ENCODE results near the gene SMTNL2.
"Not testable (repeated sequence)": the region's sequence is repeated elsewhere in the genome, so short reads cannot be mapped to it uniquely, and the experiment has no call there.

Gene SMTNL2

GRCh38 chr17:4633643-4634042 lies 49.3 kb downstream of the SMTNL2 start:
- Histone ChIP-seq H3K27ac (ENCODE audit: low read length) (no peak overlapping the region), H3K9me3 (ENCODE audit: insufficient read depth, low read depth, low read length) (no peaks in the 10 kb centered on the region), H3K9ac (ENCODE audit: low read depth, low read length) (no peak overlapping the region), H3K4me1 (ENCODE audit: insufficient read depth, low read length) (peaks cover 13% of the 10 kb centered on the region), H3K27me3 (ENCODE audit: insufficient read depth, low read length) (peaks cover 36% of the 10 kb centered on the region), H3K4me3 (ENCODE audit: low read length) (no peak overlapping the region), H3K36me3 (ENCODE audit: insufficient read depth, low read depth, low read length) (no peaks in the 10 kb centered on the region)

GRCh38 chr17:4634976-4635375 lies 50.6 kb downstream of the SMTNL2 start:
- Histone ChIP-seq H3K4me3 (ENCODE audit: low read length) (no peak overlapping the region), H3K9ac (ENCODE audit: low read depth, low read length) (no peak overlapping the region), H3K4me1 (ENCODE audit: insufficient read depth, low read length) (peaks cover 16% of the 10 kb centered on the region), H3K27ac (ENCODE audit: low read length) (no peak overlapping the region), H3K36me3 (ENCODE audit: insufficient read depth, low read depth, low read length) (no peaks in the 10 kb centered on the region), H3K9me3 (ENCODE audit: insufficient read depth, low read depth, low read length) (no peaks in the 10 kb centered on the region), H3K27me3 (ENCODE audit: insufficient read depth, low read length) (peaks cover 46% of the 10 kb centered on the region)

GRCh38 chr17:4635823-4636375 lies 51.6 kb downstream of the SMTNL2 start:
- H3K9ac ChIP-seq (ENCODE audit: low read depth, low read length): no peak overlapping the region
- H3K36me3 ChIP-seq (ENCODE audit: insufficient read depth, low read depth, low read length): no peaks in the 10 kb centered on the region
- H3K27ac ChIP-seq (ENCODE audit: low read length): no peak overlapping the region
- H3K27me3 ChIP-seq (ENCODE audit: insufficient read depth, low read length): peaks cover 55% of the 10 kb centered on the region
- H3K9me3 ChIP-seq (ENCODE audit: insufficient read depth, low read depth, low read length): no peaks in the 10 kb centered on the region
- peak overlapping the region; percentile 39; the same call in 1 of the 2 replicates for H3K4me3 ChIP-seq (ENCODE audit: low read length)
- peaks cover 16% of the 10 kb centered on the region for H3K4me1 ChIP-seq (ENCODE audit: insufficient read depth, low read length)

- no peak overlapping the region for H3K27ac ChIP-seq (ENCODE audit: low read length)
- peaks cover 17% of the 10 kb centered on the region for H3K4me1 ChIP-seq (ENCODE audit: insufficient read depth, low read length)
- no peak overlapping the region for H3K9ac ChIP-seq (ENCODE audit: low read depth, low read length)
- H3K9me3 ChIP-seq (ENCODE audit: insufficient read depth, low read depth, low read length): no peaks in the 10 kb centered on the region
- no peaks in the 10 kb centered on the region for H3K36me3 ChIP-seq (ENCODE audit: insufficient read depth, low read depth, low read length)
- H3K4me3 ChIP-seq (ENCODE audit: low read length): no peak overlapping the region
- peaks cover 62% of the 10 kb centered on the region for H3K27me3 ChIP-seq (ENCODE audit: insufficient read depth, low read length)
Measured at GRCh38 chr17:4636474-4637100, 52.3 kb downstream of the SMTNL2 start.

- Histone ChIP-seq H3K27me3 (ENCODE audit: insufficient read depth, low read length) (peaks cover 84% of the 10 kb centered on the region), H3K4me1 (ENCODE audit: insufficient read depth, low read length) (peaks cover 17% of the 10 kb centered on the region), H3K4me3 (ENCODE audit: low read length) (0 out of 2 replicates have a peak overlapping the region, but pooled peaks have one; percentile 43)
- H3K27ac ChIP-seq (ENCODE audit: low read length); H3K9ac ChIP-seq (ENCODE audit: low read depth, low read length); H3K36me3 ChIP-seq (ENCODE audit: insufficient read depth, low read depth, low read length); H3K9me3 ChIP-seq (ENCODE audit: insufficient read depth, low read depth, low read length): not testable (repeated sequence)
Measured at GRCh38 chr17:4638766-4639165, 54.4 kb downstream of the SMTNL2 start.

GRCh38 chr17:4639301-4640059 lies 55.2 kb downstream of the SMTNL2 start:
- Histone ChIP-seq H3K27me3 (ENCODE audit: insufficient read depth, low read length) (peaks cover 91% of the 10 kb centered on the region), H3K4me1 (ENCODE audit: insufficient read depth, low read length) (peaks cover 17% of the 10 kb centered on the region), H3K4me3 (ENCODE audit: low read length) (peak overlapping the region; percentile 43; the same call in 1 of the 2 replicates)
- H3K9ac ChIP-seq (ENCODE audit: low read depth, low read length); H3K36me3 ChIP-seq (ENCODE audit: insufficient read depth, low read depth, low read length); H3K9me3 ChIP-seq (ENCODE audit: insufficient read depth, low read depth, low read length); H3K27ac ChIP-seq (ENCODE audit: low read length): not testable (repeated sequence)

GRCh38 chr17:4640569-4641188 lies 56.4 kb downstream of the SMTNL2 start:
- not testable (repeated sequence) for H3K9me3 ChIP-seq (ENCODE audit: insufficient read depth, low read depth, low read length); H3K9ac ChIP-seq (ENCODE audit: low read depth, low read length); H3K36me3 ChIP-seq (ENCODE audit: insufficient read depth, low read depth, low read length); H3K27ac ChIP-seq (ENCODE audit: low read length)
- Histone ChIP-seq H3K4me1 (ENCODE audit: insufficient read depth, low read length) (peaks cover 12% of the 10 kb centered on the region), H3K4me3 (ENCODE audit: low read length) (peak overlapping the region; percentile 59; the same call in 1 of the 2 replicates), H3K27me3 (ENCODE audit: insufficient read depth, low read length) (peaks cover 83% of the 10 kb centered on the region)

- H3K36me3 ChIP-seq (ENCODE audit: insufficient read depth, low read depth, low read length): no peaks in the 10 kb centered on the region
- no peak within 1 kb of the TSS for H3K27ac ChIP-seq (ENCODE audit: low read length)
- peaks cover 9% of the 10 kb centered on the region for H3K4me1 ChIP-seq (ENCODE audit: insufficient read depth, low read length)
- no peaks in the 10 kb centered on the region for H3K9me3 ChIP-seq (ENCODE audit: insufficient read depth, low read depth, low read length)
- peak within 1 kb of the TSS; percentile 59 for H3K4me3 ChIP-seq (ENCODE audit: low read length)
- no peak within 1 kb of the TSS for H3K9ac ChIP-seq (ENCODE audit: low read depth, low read length)
- H3K27me3 ChIP-seq (ENCODE audit: insufficient read depth, low read length): peaks cover 75% of the 10 kb centered on the region
Measured at GRCh38 chr17:4641297-4642195, 57.2 kb downstream of the SMTNL2 start, which contains the start of gene ALOX15. Gene ALOX15 (minus strand): TSS chr17:4641678. CDS start chr17:4641651, 27 bp downstream.

GRCh38 chr17:4642286-4642685 lies 58.0 kb downstream of the SMTNL2 start:
- H3K27me3 ChIP-seq (ENCODE audit: insufficient read depth, low read length): peaks cover 67% of the 10 kb centered on the region
- H3K36me3 ChIP-seq (ENCODE audit: insufficient read depth, low read depth, low read length): no peaks in the 10 kb centered on the region
- H3K9ac ChIP-seq (ENCODE audit: low read depth, low read length): no peak overlapping the region
- no peaks in the 10 kb centered on the region for H3K9me3 ChIP-seq (ENCODE audit: insufficient read depth, low read depth, low read length)
- H3K27ac ChIP-seq (ENCODE audit: low read length): no peak overlapping the region
- H3K4me1 ChIP-seq (ENCODE audit: insufficient read depth, low read length): peaks cover 9% of the 10 kb centered on the region
- H3K4me3 ChIP-seq (ENCODE audit: low read length): no peak overlapping the region; the same call in 1 of the 2 replicates

- peaks cover 55% of the 10 kb centered on the region for H3K27me3 ChIP-seq (ENCODE audit: insufficient read depth, low read length)
Measured at GRCh38 chr17:4643676-4644075, 59.3 kb downstream of the SMTNL2 start.

GRCh38 chr17:4645642-4646041 lies 61.3 kb downstream of the SMTNL2 start:
- no peak overlapping the region for H3K9ac ChIP-seq (ENCODE audit: low read depth, low read length)
- no peak overlapping the region for H3K27ac ChIP-seq (ENCODE audit: low read length)
- no peak overlapping the region for H3K4me3 ChIP-seq (ENCODE audit: low read length)
- peaks cover 6% of the 10 kb centered on the region; the same call in 1 of the 2 replicates for H3K4me1 ChIP-seq (ENCODE audit: insufficient read depth, low read length)
- no peaks in the 10 kb centered on the region for H3K9me3 ChIP-seq (ENCODE audit: insufficient read depth, low read depth, low read length)
- no peaks in the 10 kb centered on the region for H3K36me3 ChIP-seq (ENCODE audit: insufficient read depth, low read depth, low read length)
- H3K27me3 ChIP-seq (ENCODE audit: insufficient read depth, low read length): peaks cover 39% of the 10 kb centered on the region

More at GRCh38 chr17:4643676-4644075, 59.3 kb downstream of the SMTNL2 start:
- H3K9me3 ChIP-seq (ENCODE audit: insufficient read depth, low read depth, low read length): no peaks in the 10 kb centered on the region
- peaks cover 9% of the 10 kb centered on the region for H3K4me1 ChIP-seq (ENCODE audit: insufficient read depth, low read length)
- H3K36me3 ChIP-seq (ENCODE audit: insufficient read depth, low read depth, low read length): no peaks in the 10 kb centered on the region
- H3K27ac ChIP-seq (ENCODE audit: low read length): no peak overlapping the region
- H3K9ac ChIP-seq (ENCODE audit: low read depth, low read length): no peak overlapping the region
- no peak overlapping the region for H3K4me3 ChIP-seq (ENCODE audit: low read length)

Data from iPS-20b (cell line).